22Rv1 (cell line): ENCODE data around the gene CYP2W1.

Source experiments
- H3K27ac ChIP-seq: fragments of 450-650 bp; 2 replicates; pipeline ENCODE4 v1.5.1; 2017
- CTCF ChIP-seq: fragments of 450-650 bp; IDR thresholded peaks from 2 replicates; pipeline ENCODE4 v1.5.1; 2017; ENCODE audit warnings: mild to moderate bottlenecking
- ZFX ChIP-seq: fragments of 450-650 bp; IDR thresholded peaks from 2 replicates; pipeline ENCODE4 v1.6.1; 2017; ENCODE audit warnings: antibody characterized with exemption, borderline replicate concordance

The CYP2W1 gene

DNA sequence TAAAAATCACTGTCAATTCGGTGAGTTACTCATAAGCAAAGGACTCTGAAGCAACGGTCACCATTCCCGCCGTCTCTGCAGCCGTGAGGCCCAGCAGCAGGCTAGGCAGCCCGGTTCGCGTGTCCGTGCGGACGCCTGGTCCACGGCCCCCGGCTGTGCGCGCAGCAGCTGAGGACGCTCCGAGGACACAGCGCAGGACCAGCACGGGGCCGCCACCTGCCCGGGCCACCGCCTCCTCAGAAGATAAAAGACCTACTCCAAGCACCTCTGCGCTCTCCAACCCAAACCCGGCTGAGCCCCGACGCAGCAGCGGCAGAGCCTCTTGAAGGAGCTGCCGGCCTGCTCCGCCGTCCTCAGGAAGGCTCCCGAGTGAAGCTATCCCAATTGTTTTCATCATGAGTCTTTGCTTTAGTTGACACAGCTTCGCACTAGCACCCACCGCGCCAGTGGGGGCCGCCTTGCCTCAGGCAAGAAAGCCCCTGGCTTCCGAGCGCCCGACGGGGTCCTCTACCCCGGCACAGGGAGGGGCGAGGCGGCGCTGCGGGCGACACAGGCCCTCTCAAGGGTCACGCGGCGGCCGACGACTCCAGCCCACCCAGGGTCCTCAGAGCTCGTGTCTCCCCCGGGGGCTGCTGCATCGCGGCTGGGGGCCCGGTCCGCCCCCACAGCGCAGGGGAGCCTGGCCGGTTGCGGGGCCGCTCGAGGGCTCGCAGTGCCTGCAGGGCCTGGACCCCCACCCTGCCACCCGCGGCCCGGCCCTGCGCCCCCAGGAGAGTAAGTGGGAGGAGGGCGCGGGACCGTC lies 44.5 kb downstream of the CYP2W1 start:
- H3K27ac ChIP-seq, result peak overlapping the region; percentile 91
- TF ChIP-seq CTCF (0 out of 2 replicates have a peak, but pooled peaks have one; percentile 2), ZFX (no peak)

DNA sequence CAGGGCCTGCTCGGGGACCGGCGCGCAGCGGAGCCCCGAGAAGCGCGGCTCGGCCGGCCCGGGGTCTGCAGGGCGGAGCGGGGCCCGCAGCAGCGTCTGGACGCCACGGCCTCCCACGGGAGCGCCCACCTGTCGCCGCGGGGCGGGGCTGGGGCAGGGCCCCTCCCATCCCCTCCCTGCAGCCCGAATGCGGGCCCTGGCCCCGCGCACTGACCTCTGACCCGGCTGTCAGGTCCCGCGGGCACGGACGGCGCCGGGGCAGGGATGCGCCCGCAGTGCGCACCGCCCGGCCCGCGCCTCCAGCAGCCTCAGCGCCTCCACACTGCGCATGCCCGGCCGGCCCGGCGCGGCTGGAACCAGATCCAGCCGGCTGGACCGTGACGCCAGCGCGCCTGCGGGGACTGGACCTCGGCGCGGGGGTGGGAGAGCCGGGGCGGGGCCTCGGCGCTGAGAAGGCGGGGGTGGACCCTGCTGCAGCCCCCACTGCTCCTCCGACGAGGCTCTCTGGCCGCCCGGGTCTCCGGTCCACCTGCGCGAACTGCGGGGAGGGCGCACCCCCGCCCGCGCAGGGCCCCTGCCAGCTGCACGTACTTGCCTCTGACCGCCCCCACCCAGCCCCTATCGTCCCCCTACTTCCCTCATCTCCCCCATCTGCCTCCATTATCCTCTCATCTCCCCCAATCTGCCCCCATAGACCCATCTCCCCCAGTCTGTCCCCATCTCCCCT lies 45.2 kb downstream of the CYP2W1 start:
- peak overlapping the region; percentile 91 for H3K27ac ChIP-seq
- TF ChIP-seq CTCF (0 out of 2 replicates have a peak, but pooled peaks have one; percentile 1), ZFX (no peak)

- H3K27ac ChIP-seq, result peak overlapping the region; percentile 91
- no peak for TF ChIP-seq ZFX
- no peak for TF ChIP-seq CTCF
These were observed 46.0 kb downstream of the CYP2W1 start for GRCh38 chr7:1028775-1029636.

DNA sequence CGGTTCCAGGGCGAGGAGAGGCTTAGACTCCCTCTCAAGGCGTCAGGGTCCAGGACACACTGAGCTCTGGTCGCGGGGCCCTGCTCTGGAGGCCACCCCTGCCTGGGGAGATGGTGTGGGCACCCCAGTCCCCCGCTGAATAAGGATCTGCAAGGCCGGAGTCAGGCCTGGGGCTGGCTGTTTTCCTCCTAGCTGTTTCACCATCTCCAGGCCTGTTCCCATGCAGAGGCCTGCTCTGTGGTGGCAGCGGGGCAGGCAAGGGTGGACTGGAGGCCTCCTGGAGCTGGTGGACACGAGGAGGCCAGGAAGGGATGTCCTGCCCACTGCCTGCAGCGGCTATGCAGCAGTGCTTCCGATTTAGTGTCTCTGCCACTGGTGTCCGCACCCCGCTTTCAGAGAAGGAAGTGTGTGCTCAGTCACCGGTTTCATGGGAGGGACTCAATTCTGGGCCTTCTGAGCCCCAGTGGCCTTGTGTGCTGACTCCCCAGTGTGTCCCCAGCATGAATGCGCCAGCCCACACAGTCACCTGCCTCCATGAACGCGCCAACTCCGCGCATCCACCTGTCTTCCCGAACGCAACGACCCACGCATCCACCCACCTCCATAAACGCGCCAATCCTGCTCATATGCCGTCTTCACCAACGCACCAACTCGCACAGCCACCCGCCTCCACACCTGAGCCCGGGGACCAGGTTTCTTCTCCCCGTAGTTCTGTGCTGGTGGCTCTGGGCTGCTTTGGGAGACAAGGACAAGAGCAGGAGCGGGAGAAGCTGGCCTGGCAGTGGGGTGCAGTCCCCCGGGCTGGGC lies 46.9 kb downstream of the CYP2W1 start:
- peak overlapping the region; percentile 91 for H3K27ac ChIP-seq
- no peak for TF ChIP-seq ZFX
- no peak for TF ChIP-seq CTCF

DNA sequence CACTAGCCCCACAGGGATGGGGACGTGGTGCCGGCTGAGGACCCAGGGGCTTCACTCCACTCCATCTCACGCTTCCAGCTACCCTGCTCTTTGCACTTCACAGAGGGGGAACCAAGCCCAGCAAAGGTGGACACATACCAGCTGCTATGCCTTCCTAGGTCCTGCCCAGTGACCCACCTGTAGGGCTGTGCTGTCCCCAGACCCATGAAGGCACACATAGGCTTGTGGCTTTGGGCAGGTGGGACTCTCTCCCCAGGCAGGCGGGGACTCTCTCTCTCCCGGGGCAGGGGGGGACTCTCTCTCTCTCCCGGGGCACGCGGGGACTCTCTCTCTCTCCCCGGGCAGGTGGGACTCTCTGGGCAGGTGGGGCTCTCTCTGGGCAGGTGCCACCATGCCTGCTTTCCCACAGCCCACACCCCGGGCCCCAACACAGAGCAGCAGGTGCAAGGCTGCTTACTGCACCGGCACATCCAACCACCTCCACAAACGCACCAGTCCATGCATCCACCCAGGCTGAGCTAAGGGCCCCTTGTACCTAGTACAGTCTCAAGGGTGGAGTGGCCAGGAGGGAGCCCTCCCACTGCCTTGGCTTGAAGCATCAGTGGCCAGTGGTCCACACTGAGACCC lies 47.6 kb downstream of the CYP2W1 start:
- TF ChIP-seq CTCF (no peak), ZFX (no peak)
- H3K27ac ChIP-seq, result peak overlapping the region; percentile 91; the same call in 1 of the 2 replicates

- TF ChIP-seq ZFX, result no peak
- TF ChIP-seq CTCF, result no peak
These were observed 48.9 kb downstream of the CYP2W1 start for GRCh38 chr7:1031716-1032455.

More at GRCh38 chr7:1031716-1032455, 48.9 kb downstream of the CYP2W1 start:
- no peak overlapping the region for H3K27ac ChIP-seq
